Muscle of arm (tissue), 12 donors: ENCODE measurements around the gene PRRC2C. TPM values are rescaled to one million over a fixed set of nuclear protein-coding genes. Genes with fewer than 3 reads are reported as not detected.

Experiments
- DNase-seq: peaks from one replicate; pipeline ENCODE4 v3.0.0-alpha.2; 2013
- polyA plus RNA-seq, 12 donors: library from polyadenylated mRNA; unstranded; fragments of 120-200 nt; gene quantifications; one replicate each; pipeline ENCODE4 v1.2.1, GENCODE V29; 2013; ENCODE audit not compliant: insufficient read length in 12 of 12

The PRRC2C gene
- polyA plus RNA-seq, 12 donors = 58.5 to 148 (median 72.7) TPM; not detected in 1

DNA sequence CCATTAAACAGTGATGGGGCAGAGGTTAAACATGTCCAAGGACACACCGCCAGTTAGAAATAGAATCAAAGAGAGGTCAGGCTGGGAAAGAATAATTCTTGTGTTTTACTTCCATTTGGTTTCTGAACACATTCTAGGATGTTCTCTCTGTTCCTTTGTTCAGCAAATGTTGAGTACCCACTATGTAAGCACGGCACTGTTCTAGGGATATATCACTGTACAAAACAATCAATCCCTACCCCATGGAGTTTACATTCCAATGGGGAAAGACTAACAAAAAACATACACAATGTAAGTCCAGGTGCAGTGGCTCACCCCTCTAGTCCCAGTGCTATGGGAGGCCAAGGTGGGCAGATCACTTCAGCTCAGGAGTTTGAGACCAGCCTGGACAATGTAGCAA lies 142.9 kb downstream of the PRRC2C start:
- DNase-seq = no peak

DNA sequence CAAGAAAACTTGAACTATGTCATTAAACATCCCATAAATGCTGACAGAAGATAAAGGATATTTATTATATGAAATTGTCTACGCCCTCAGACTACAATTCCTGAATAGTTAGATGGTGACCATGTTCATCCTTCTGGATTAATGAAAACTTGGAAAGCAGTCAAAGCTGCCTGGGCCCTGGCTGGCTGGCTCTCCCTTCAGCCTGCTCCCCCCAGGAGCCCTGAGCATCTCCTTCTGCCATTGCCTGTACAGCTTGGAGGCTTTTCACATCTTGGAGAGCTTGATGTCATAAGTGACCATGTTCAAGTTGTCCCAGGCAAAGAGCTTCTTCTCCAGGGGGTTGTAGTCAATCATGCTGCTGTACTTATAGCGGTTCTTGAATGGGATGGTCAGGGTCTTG lies 150.3 kb downstream of the PRRC2C start:
- no peak for DNase-seq

DNA sequence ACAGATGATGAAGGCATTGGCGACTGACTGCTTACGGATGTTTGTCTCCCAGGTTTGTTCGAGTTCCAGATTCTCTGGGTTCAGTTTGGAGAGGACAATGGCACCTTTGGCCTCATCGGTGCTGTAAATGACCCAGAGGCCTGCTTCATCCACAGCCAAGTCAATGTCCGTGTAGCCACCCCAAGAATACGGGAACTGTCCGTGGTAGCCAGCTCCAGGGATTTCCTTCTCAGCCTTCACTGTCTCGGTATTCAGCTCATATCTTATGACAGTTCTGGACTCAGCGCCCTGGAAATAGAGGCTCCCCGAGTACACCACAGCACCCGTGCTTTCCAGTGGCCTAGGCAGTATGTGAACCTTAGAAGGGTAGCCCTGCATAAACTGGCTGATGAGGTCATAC lies 150.8 kb downstream of the PRRC2C start:
- no peak for DNase-seq

DNA sequence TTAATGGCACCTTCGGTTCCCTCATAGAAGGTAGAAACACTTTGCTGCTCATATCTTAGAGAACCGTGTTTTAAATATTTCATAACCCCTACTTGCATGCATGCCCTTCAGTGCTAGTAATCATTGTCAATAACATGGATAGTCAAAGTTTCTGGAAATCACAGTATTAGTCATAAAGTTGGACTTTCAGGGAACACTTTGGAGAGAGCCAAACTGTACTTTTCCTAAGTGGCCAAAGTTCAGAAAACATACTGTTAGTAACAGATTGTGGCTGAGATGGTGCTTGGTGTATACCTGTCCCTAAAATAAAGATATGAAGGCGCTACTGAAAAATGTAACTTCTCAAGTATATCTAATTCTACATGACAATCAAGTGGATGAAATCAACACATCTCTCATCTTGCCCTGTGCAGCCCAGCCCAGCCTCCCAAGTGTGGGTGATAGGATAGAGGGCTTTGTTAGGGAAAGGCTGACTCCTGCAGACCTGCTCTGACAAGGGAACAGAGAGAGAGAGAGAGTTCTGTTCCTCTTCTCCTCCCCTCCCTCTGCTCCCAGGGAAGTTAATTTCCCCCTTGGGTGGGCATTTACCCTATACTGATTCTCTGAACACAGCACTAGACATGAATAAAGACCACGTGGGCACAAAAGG lies 152.7 kb downstream of the PRRC2C start:
- no peak for DNase-seq

DNA sequence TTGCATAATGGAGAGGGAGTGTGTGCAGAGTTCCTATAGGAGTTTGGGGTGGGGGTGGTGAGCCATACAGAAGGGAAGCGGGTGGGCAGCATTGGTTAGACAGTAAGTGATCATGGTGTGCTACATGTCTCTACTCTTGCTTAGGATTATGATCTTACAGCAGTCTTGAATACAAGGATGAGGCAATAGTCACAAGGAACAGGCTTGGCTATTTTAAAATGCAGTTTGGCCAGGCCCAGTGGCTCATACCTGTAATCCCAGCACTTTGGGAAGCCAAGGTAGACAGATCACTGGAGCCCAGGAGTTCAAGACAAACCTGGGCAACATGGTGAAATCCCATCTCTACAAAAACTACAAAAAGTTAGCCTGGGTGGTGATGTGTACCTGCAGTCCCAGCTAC lies 154.9 kb downstream of the PRRC2C start:
- no peak for DNase-seq

DNA sequence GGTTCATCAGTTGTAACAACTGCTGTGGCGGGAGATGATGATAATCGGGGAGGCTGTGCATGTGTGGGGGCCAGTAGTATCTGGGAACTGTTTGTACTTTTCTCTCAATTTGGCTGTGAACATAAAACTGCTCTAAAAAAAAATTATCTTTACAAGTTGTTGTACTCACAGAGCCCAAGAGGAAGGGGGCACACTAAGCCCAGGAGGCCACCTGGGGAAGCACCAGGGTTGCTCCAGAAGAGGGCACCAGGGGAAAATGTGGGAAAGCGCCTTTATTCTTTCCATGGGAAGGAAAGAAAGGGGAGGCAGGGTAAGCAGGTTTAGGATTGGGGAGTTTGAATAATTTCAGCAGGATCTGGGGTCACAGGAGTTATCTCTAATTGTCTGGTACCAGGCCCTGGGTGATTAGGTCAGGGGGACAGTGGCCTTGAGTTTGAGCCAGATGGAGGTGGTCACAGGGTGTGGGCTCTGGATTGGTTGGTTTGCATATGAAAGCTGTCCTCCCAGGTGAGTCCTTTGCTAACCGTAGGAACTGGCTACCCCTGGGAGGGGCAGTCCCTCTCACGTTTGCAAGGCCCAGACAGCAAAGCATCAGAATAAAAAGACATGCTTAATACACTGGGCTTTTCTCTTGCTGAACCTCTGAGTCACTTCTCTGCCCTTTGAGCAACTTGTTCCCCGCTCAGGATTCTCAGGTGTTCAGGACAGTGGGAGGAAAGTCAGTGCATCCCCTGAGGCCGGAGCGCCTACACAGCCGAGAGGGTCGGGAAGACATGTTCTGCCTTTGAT lies 155.9 kb downstream of the PRRC2C start:
- DNase-seq = no peak

DNA sequence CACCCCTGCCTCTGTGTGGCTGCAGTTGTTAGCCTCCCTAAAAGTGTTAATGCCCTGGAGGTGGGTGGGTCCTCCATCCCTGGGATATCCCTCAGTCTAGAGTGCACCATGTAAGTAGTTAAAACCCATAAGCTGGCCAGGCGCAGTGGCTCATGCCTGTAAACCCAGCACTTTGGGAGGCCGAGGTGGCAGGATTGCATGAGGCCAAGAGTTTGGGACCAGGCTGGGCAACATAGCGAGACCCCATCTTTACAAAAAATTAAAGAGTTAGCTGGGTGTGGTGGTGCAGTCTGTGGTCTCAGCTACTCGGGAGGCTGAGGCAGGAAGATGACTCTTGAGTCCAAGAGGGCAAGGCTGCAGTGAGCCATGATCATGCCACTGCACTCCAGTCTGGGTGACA lies 156.9 kb downstream of the PRRC2C start:
- DNase-seq = no peak

Other genes with a start within 250 kb of the PRRC2C start
- 10 to 100 TPM in 1 of 12 donors, 1 to 10 TPM in 10, not detected in 1; 2.7 to 34.9 (median 6.5) TPM for gene FMO1, start 237.0 kb upstream of the PRRC2C start, polyA plus RNA-seq
- gene FMO4, start 171.3 kb upstream of the PRRC2C start, polyA plus RNA-seq = 1 to 10 TPM in 10 of 12 donors, not detected in 2; 2.6 to 7.3 (median 4.6) TPM
- under 1 TPM in 5 of 12 donors, not detected in 7; 0.08 to 0.26 (median 0.12) TPM for gene MYOCOS, start 136.7 kb downstream of the PRRC2C start, polyA plus RNA-seq
- gene MYOC, start 167.2 kb downstream of the PRRC2C start, polyA plus RNA-seq = 10 to 100 TPM in 1 of 12 donors, 1 to 10 TPM in 10, not detected in 1; 1.6 to 13.9 (median 5.9) TPM